RWPE2 (cell line): Measurements from ENCODE around the gene AMFR.

ENCODE experiments used
- ATAC-seq: fragments of 200-7000 bp; cut with Tn5 transposase; 3 replicates; pipeline ENCODE4 v1.9.1; 2021; ENCODE audit warnings: low read depth
- DNase-seq: peaks from one replicate; pipeline ENCODE4 v3.0.0-alpha.2; 2020; ENCODE audit warnings: low spot score
- H3K27ac ChIP-seq: fragments of 450-650 bp; 2 replicates; pipeline ENCODE4 v1.5.1; 2017; ENCODE audit warnings: mild to moderate bottlenecking; ENCODE audit not compliant: poor library complexity, severe bottlenecking
- H3K27me3 ChIP-seq: fragments of 250-450 bp; sonication (Bioruptor Pico); 2 replicates; pipeline ENCODE4 v1.5.1; 2021; ENCODE audit warnings: mild to moderate bottlenecking, moderate library complexity; ENCODE audit not compliant: insufficient read depth, poor library complexity, severe bottlenecking
- H3K36me3 ChIP-seq: fragments of 250-450 bp; sonication (Bioruptor Pico); 2 replicates; pipeline ENCODE4 v1.5.1; 2020; ENCODE audit warnings: low read depth, mild to moderate bottlenecking, moderate library complexity
- H3K4me1 ChIP-seq: fragments of 250-450 bp; sonication (Bioruptor Pico); 2 replicates; pipeline ENCODE4 v1.5.1; 2021; ENCODE audit warnings: mild to moderate bottlenecking, moderate library complexity; ENCODE audit not compliant: insufficient read depth, poor library complexity, severe bottlenecking
- H3K4me3 ChIP-seq: fragments of 250-450 bp; sonication (Bioruptor Pico); 2 replicates; pipeline ENCODE4 v1.5.1; 2021; ENCODE audit warnings: mild to moderate bottlenecking, moderate library complexity; ENCODE audit not compliant: severe bottlenecking
- H3K9me3 ChIP-seq: fragments of 250-450 bp; sonication (Bioruptor Pico); 2 replicates; pipeline ENCODE4 v1.5.1; 2021; ENCODE audit warnings: mild to moderate bottlenecking, moderate library complexity; ENCODE audit not compliant: severe bottlenecking
- TF ChIP-seq, protein P1 (sequence below): fragments of 450-650 bp; IDR thresholded peaks from one replicate; pipeline ENCODE4 v1.5.1; 2017; ENCODE audit warnings: mild to moderate bottlenecking, moderate library complexity; ENCODE audit not compliant: poor library complexity, severe bottlenecking

AMFR gene

DNA sequence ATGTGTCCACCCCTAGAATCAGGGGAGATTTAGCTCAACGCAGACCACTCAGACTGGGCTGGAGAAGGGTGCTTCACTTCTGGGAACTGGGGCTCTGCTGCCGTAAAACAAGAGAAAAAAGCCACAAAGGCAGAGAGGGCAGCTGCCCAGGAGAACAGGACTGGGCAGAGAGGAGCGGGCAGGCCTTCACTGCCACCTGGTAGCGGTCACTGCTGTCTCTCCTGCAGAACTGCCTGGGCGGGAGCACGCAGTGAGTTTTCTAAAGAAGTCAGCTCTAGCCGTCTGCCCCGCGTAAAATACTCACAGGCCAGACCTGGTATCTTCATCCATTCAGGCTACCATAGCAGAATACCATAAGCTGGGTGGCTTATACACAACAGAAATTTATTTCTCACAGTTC, 103.8 kb downstream of the AMFR start:
- Histone ChIP-seq H3K36me3 (no peaks in the 10 kb centered on the region), H3K4me1 (peaks cover 15% of the 10 kb centered on the region), H3K27me3 (no peaks in the 10 kb centered on the region), H3K9me3 (no peaks in the 10 kb centered on the region), H3K4me3 (no peak overlapping the region), H3K27ac (no peak overlapping the region)
- ATAC-seq (no peak), DNase-seq (no peak)
- TF ChIP-seq, protein P1, sequence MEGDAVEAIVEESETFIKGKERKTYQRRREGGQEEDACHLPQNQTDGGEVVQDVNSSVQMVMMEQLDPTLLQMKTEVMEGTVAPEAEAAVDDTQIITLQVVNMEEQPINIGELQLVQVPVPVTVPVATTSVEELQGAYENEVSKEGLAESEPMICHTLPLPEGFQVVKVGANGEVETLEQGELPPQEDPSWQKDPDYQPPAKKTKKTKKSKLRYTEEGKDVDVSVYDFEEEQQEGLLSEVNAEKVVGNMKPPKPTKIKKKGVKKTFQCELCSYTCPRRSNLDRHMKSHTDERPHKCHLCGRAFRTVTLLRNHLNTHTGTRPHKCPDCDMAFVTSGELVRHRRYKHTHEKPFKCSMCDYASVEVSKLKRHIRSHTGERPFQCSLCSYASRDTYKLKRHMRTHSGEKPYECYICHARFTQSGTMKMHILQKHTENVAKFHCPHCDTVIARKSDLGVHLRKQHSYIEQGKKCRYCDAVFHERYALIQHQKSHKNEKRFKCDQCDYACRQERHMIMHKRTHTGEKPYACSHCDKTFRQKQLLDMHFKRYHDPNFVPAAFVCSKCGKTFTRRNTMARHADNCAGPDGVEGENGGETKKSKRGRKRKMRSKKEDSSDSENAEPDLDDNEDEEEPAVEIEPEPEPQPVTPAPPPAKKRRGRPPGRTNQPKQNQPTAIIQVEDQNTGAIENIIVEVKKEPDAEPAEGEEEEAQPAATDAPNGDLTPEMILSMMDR: no peak

DNA sequence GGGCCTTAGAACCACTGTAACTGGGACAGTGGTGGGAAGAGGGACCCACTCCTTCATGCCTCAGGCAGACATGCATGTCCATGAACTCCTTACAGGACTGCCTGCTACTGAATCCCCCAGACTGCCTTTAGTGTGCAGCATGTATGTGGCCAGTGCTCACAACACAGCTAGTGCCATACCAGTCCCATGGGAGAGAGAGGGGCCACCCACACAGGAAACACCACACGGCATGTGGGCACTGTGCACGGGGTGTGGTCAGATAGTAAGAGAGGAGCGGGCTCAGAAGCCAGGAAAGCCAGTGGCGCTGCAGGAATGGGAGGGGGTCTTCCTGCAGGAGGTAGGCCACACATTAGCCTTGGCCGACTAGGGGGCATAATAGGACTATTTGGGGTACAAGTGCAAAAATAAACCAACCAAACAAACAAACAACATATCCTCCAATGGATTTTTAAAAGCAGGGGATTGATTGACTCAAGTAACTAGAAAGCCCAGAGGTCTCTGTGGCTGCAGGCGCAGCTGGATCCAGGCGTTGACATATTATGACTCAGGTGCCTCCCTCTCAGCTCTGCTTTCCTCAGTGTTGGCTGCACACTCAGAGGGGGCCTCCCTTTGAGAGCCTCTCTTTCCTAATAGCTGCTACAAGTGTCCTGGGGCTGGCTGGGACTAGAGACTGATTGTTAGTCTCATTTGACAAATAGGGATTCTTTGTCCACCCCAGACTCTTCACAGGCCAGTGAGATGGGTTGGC, 104.4 kb downstream of the AMFR start:
- TF ChIP-seq, protein P1: no peak
- DNase-seq: no peak
- Histone ChIP-seq H3K27me3 (no peaks in the 10 kb centered on the region), H3K4me3 (no peak overlapping the region), H3K36me3 (no peaks in the 10 kb centered on the region), H3K9me3 (no peaks in the 10 kb centered on the region), H3K27ac (no peak overlapping the region), H3K4me1 (peaks cover 15% of the 10 kb centered on the region)
- no peak for ATAC-seq

DNA sequence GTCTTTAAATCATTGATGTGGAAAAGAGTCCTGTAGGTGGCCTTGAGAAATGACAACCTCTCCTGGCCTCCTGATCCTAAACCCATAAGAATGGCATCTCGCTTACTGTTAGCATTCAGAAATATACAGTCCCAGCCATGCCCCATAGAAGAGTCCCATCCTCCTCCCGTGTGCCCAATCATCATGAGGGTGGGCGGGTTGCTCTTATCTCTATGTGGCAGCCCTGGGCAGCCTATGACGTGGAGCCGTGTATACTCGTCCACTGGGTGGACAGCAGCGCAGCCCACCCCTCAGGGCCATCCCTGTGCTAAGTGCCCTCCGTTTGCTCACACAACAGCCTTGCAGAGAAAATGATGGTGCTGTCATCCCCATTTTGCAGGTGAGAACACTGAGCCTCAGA, 105.3 kb downstream of the AMFR start:
- Histone ChIP-seq H3K4me3 (no peak overlapping the region), H3K4me1 (peaks cover 15% of the 10 kb centered on the region), H3K27ac (no peak overlapping the region), H3K9me3 (no peaks in the 10 kb centered on the region), H3K36me3 (no peaks in the 10 kb centered on the region), H3K27me3 (no peaks in the 10 kb centered on the region)
- no peak for ATAC-seq
- DNase-seq: no peak
- TF ChIP-seq, protein P1: no peak

DNA sequence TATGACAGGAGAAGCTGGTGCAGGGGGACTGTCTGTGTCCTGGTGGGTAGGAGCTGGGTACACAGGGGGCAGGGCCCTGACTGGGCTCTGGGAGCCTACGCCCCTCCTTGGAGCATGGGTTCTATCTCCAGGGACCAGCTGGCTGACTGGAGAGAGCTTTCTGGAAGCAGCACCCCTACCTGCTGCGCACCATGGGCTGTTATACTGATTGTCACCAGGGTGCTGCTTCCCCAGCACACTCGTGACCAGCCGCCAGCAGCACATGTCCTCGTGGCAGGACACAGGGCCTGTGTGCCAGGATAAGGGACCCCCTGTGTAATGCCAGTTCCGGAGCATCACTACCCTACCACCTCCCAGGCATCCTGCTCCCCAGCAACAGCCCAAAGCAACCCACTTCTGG, 106.0 kb downstream of the AMFR start:
- Histone ChIP-seq H3K27me3 (no peaks in the 10 kb centered on the region), H3K4me1 (peaks cover 8% of the 10 kb centered on the region), H3K36me3 (no peaks in the 10 kb centered on the region), H3K27ac (no peak overlapping the region), H3K4me3 (no peak overlapping the region), H3K9me3 (no peaks in the 10 kb centered on the region)
- DNase-seq (no peak), ATAC-seq (no peak)
- TF ChIP-seq, protein P1: no peak

DNA sequence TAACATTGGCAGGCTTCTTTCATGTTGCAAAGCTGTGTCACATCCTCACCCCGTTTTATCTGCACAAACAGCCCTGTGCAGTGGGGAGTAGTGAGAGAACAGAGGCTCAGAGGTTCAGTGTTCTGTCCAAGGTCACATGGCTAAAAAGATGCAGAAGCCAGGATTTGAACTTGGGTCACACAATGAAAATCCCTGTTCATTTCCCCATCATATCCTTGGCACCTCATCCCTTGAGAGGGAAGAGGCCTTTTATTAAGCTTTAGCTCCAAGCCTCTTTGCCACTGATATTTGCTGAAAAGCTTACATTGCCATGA, 106.6 kb downstream of the AMFR start:
- Histone ChIP-seq H3K27ac (no peak overlapping the region), H3K27me3 (no peaks in the 10 kb centered on the region), H3K9me3 (no peaks in the 10 kb centered on the region), H3K4me1 (peaks cover 3% of the 10 kb centered on the region), H3K4me3 (no peak overlapping the region), H3K36me3 (no peaks in the 10 kb centered on the region)
- ATAC-seq (no peak), DNase-seq (no peak)
- TF ChIP-seq, protein P1: no peak
